K562 (cell line): ENCODE results near the gene RAB25. TPM values are rescaled to one million over a fixed set of nuclear protein-coding genes. Genes with fewer than 3 reads are reported as not detected.
A peak's percentile ranks its signal among the peaks of the same experiment; 100 is the strongest.

Source experiments
- AFF4 ChIP-seq: sonication (generic); formaldehyde crosslinking; IDR thresholded peaks from 2 replicates; pipeline ENCODE4 v1.8.0; 2023; ENCODE audit warnings: mild to moderate bottlenecking, missing genetic modification reagents
- ARNT ChIP-seq, 2 experiments: fragments of 450-650 bp; IDR thresholded peaks; 2 replicates each; pipeline ENCODE4 v1.6.1; 2016; ENCODE audit warnings: mild to moderate bottlenecking in 1 of 2
- ASH1L ChIP-seq: fragments of 450-650 bp; IDR thresholded peaks from 2 replicates; pipeline ENCODE4 v1.6.1; 2018; ENCODE audit warnings: borderline replicate concordance, mild to moderate bottlenecking, low read depth; ENCODE audit not compliant: partially characterized antibody
- BCOR ChIP-seq: fragments of 450-650 bp; IDR thresholded peaks from 2 replicates; pipeline ENCODE4 v1.6.1; 2016
- TAF7 ChIP-seq: fragments of 450-650 bp; IDR thresholded peaks from 2 replicates; pipeline ENCODE4 v1.6.1; 2016; ENCODE audit warnings: missing genetic modification characterization, missing compliant biosample characterization
- ZBTB1 ChIP-seq: sonication (generic); formaldehyde crosslinking; IDR thresholded peaks from 2 replicates; pipeline ENCODE4 v1.8.1; 2023; ENCODE audit warnings: missing genetic modification reagents, low read depth, mild to moderate bottlenecking, borderline replicate concordance
- ZFP1 ChIP-seq: fragments of 450-650 bp; formaldehyde crosslinking; IDR thresholded peaks from 2 replicates; pipeline ENCODE4 v1.4.0; 2020; ENCODE audit warnings: mild to moderate bottlenecking, mixed read lengths
- ZNF395 ChIP-seq: fragments of 200-800 bp; sonication (Bioruptor generic); IDR thresholded peaks from 2 replicates; pipeline ENCODE4 v1.6.1; 2017; ENCODE audit warnings: missing genetic modification characterization, missing compliant biosample characterization
- polyA plus RNA-seq, 8 experiments: library from polyadenylated mRNA; depleted of rRNA in 4 of 8; stranded (reverse) in 5 of 8; unstranded in 3 of 8; fragments of >200 nt; fragmentation: Nextera tagmentation in 2 of 8; fragmentation: Illumina TruSeq in 1 of 8; extraction: Ambion mirVana in 2 of 8; extraction: Trizol in 1 of 8; gene quantifications; 2 replicates each; pipeline versions ENCODE4 v1.2.1 to v1.2.3, GENCODE V29; 2011 to 2014; ENCODE audit warnings: inconsistent platforms in 1 of 8, missing spikeins in 1 of 8
- total RNA-seq, 7 experiments: library from RNA; depleted of rRNA in 6 of 7; stranded (reverse); fragments of >200 nt in 6 of 7; fragmentation: Illumina TruSeq in 2 of 7; extraction: Trizol in 2 of 7; gene quantifications; 2 replicates each; pipeline versions ENCODE4 v1.2.1 to v1.2.3, GENCODE V29; 2011 to 2021; ENCODE audit warnings: low replicate concordance in 1 of 7

The RAB25 gene
- total and polyA plus RNA-seq, 9 of the 15 experiments (the other 6 are each of a cell fraction or from before 2014, with no cell fraction given), result 0.10 to 0.27 (median 0.13) TPM; not detected in 6

- TF ChIP-seq ZNF395 (peak; percentile 89), BCOR (no peak; the same call in 1 of the 2 replicates), ZBTB1 (no peak), ARNT (IDR thresholded peaks at IDR 0.05) (0 out of 4 replicates have a peak, but pooled peaks have one; percentile 26 to 42), ZFP1 (CRISPR knock-in tag) (no peak), ASH1L (no peak), AFF4 (CRISPR knock-in tag) (no peak), TAF7 (peak; percentile 42; the same call in 1 of the 2 replicates)
Observed at GRCh38 chr1:156114101-156114918, 53.4 kb downstream of the RAB25 start, which contains the start of gene LMNA (continued).
